ENCODE results near the gene GALNT5. TPM values are rescaled to one million over a fixed set of nuclear protein-coding genes. Genes with fewer than 3 reads are reported as not detected.
"Not testable (repeated sequence)": the region's sequence is repeated elsewhere in the genome, so short reads cannot be mapped to it uniquely, and the experiment has no call there.

GALNT5 gene
- total RNA-seq, 1 donor from 2014 or later, result 2.6 TPM

DNA sequence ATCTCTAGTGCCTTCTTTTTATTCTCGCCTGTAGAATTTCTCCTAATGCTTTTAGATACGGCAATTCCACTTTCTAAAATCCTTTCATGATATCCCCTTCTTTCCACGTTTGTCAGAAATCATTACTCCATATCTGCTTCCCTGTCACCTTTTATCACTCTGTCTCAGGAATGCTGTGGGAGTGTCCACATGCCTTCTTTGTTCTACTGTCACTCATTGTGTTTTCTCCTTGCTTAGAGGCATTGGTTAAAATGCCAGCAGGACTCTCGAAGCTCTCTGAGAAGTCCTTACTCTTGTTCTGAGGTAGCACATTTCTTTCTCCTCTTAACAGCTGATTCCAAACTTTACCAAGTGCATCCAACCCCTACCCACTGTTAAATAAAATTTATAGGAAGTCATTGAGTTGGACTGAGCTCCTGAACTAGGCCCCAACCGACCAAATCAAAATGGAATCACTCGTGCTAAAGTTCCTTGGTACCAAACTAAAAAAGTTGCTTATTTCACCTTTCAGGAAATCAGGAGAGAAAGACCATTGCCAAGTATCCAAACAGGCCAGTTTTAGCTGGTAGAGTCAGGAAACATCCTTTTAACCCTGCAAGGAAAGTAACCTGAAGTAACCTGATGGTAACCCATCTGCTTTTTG lies 10.6 kb upstream of the GALNT5 start:
- DNase-seq (ENCODE audit: extremely low read depth, low read depth, low spot score), result no peak

DNA sequence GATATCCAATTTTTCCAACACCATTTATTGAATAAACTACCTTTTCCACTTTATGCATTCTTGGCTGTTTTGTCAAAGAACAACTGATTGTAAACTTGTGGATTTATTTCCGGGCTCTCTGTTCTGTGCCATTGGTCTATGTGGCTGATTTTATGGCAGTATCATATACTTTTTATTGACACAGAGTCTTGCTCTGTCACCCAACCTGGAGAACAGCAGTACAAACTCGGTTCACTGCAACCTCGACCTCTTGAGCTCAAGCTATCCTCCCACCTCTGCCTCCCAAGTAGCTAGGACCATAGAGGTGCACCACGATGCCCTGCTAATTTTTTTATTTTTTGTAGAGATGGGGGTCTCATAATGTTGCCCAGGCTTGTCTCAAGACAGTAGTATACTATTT lies 6.7 kb upstream of the GALNT5 start:
- DNase-seq (ENCODE audit: extremely low read depth, low read depth, low spot score), result no peak

DNA sequence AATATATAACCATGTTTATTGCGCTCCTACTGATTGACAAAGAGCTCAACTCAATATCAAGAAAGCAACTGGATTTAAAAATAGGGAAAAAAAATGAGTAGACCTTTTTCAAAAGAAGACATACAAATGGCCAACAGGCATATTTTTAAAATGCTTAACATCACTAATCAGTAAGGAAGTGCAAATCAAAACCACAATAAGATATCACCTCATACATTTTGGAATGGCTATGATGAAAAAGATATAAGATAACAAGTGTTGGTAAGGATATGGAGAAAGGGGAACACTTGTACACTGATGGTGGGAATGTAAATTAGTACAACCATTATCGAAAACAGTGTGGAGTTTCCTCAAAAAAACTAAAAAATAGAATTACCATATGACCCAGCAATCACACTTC lies 5.6 kb upstream of the GALNT5 start:
- no peak for DNase-seq (ENCODE audit: extremely low read depth, low read depth, low spot score)

DNA sequence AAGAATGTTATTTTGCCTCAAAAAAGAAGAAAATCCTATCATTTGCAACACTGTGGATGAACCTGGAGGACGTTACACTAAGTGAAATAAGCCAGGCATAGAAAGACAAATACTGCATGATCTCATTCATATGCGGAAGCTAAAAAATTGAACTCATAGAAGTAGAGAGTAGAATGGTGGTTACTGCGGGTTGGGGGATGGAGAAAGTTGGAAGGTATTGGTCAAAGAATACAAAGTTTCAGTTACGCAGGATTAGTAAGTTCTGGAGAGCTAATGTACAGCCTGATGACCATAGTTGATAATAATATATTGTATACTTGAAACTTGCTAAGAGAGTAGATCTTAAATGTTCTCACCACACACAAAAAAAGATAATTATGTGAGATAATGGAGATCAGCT lies 5.0 kb upstream of the GALNT5 start:
- no peak for DNase-seq (ENCODE audit: extremely low read depth, low read depth, low spot score)

DNA sequence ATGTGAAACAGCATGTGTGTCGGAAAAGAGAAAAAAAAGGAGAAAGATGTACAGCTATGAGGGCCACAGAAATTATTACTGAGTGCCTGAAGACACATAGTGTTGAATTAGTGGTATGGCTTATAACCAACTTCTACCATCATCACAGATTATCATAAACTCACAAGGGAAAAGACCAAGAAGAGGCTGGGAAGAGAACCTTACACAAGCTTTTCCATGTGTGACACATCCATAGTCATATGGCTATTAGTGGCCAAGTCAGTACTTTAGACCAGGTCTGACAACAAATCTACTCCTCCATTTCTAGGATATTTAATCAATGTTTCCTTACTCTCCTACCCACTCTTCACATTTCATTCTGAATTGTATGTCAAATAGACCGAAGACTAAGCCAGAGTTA lies 3.5 kb upstream of the GALNT5 start:
- no peak for DNase-seq (ENCODE audit: extremely low read depth, low read depth, low spot score)

DNA sequence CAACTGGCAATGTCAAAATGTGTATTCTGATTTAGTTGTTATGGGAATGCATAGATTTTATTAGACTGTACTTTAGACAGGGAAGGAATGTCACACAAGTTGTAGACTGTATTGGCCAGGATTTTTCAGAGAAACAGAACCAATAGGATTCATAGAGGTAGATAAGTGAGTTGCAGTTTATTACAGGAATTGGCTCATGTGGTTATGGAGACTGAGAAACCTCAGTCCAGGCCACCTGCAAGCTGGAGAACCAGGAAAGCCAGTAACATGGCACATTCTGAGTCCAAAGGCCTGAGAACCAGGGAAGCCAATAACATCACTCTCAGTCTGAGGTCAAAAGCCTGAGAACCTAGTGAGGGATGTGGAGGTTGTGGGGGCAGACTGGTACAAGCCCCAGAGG lies 1.8 kb upstream of the GALNT5 start:
- DNase-seq (ENCODE audit: extremely low read depth, low read depth, low spot score), result no peak

DNA sequence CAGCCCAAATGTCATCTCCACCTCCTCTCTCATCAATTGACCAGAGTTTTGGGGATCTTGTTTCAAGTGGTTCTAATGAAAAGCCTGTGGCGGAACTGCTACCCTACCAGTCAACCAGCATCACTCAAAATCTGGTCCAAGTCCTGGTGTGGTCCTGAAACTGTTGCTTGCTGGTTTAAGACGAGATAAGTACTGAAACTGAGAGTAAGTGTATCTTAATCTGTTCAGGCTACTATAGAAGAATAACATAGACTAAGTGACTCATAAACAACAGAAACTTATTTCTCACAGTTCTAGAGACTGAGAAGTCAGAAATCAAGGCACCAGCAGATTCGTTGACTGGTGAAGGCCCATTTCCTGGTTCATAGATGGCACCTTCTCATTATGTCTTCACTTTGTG lies 879 bp upstream of the GALNT5 start:
- DNase-seq (ENCODE audit: extremely low read depth, low read depth, low spot score), result no peak

DNA sequence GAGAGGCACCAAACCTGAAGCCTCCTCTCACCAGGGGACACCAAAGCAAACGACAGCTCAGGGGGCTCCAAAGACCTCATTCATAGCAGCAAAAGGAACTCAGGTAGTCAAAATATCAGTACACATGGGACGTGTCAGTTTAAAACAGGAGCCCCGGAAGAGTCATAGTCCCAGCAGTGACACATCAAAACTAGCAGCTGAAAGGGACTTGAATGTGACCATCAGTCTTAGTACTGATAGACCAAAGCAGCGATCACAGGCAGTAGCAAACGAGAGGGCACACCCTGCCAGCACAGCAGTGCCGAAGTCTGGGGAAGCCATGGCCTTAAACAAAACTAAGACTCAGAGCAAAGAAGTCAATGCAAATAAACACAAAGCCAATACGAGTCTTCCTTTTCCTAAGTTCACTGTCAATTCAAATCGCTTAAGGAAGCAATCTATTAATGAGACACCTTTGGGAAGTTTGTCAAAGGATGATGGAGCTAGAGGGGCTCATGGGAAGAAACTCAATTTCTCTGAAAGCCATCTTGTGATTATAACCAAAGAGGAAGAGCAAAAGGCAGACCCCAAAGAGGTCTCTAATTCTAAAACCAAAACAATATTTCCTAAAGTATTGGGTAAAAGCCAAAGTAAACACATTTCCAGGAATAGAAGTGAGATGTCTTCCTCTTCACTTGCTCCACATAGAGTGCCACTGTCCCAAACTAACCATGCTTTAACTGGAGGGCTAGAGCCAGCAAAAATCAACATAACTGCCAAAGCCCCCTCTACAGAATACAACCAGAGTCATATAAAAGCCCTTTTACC lies 1.2 kb downstream of the GALNT5 start:
- no peak for DNase-seq (ENCODE audit: extremely low read depth, low read depth, low spot score)

DNA sequence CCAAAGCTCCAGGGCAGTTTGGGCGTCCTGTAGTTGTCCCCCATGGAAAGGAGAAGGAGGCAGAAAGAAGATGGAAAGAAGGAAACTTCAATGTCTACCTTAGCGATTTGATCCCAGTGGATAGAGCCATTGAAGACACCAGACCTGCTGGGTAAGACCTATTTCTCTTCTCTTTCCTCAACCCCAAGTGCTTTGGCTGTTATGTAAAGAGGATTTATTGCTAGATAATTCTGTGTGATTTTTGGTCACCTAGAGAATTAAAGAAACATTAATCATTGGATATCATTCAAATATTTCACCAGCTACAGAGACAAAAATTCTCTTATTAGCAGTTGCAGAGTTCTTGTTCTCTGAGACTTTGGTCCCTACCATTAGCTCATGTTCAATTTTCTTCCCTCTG lies 1.9 kb downstream of the GALNT5 start:
- no peak for DNase-seq (ENCODE audit: extremely low read depth, low read depth, low spot score)

DNA sequence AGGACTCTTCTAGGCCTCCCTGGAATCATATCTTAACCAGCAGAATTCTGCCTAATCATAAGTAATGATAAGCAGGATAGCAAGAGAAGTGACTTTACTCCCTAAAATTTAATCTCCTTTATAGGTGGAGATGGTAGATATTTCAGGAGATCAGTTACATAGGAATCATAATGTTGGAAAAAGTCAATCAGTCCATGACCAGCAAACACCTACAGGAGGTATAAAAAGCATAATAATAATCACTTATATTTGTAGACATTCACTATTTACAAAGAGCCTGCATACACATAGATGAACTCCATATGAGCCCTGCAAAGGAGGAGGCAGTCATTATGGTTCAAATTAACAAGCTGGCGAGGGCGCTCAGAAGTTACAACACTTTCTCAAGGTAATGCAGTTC lies 2.5 kb downstream of the GALNT5 start:
- DNase-seq (ENCODE audit: extremely low read depth, low read depth, low spot score), result no peak

DNA sequence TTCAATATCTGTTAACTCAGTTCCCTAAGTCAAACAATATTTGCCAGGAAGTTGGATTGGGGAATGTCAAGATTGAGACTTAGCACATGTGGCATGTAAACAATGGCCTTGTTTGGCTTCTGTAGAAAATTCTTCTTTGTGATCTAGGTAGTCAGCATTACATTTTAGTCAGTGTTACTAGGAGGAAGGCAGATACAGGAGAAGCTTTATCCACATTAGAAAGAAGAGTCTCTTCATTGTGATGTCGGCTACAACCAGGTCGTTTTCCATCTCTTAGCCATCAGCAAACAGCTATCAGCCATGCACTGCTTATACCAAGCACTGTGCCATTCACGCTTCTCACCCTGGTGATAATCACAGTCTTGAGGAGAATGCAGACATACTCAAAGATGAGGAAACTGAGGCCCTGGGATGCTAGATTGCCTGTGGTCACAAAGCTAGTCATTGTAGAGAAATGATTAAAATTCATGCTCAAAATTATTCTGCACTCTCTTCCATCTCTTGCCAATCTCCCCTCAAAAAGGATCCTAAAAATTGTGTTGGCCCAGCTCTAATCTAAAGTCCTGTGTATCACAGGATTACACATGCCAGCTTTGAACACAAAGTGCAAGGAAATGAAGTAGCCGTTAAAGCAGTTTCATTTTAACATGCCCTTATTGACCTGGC lies 3.2 kb downstream of the GALNT5 start:
- DNase-seq (ENCODE audit: extremely low read depth, low read depth, low spot score), result no peak

DNA sequence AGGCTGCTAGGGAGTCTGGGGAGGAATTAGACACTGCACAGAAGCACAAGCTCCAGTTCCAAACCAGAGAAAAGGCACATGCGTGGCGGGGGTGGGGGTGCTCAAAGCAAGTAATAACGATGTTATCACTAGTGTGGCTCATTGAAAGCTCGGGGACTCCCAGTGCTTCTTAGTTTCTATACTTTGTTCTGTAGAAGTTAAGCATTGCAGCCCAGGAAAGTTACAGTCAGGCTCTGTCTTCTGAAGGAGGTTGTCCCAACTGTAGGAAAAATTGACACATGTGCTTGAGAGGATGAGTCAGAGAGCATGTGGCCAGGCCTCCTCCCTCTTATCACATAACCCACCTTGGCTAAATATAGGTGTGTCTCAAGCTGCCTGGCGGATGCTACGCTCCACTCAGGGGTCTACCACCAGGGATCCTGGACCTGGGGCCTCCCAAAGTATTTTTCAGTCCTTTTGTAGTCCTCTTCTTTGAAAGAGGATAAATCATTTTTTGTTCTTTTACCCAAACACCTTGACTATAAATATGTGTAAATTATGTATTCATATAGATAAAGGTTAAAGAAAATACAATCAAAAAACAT lies 3.8 kb downstream of the GALNT5 start:
- no peak for DNase-seq (ENCODE audit: extremely low read depth, low read depth, low spot score)

DNA sequence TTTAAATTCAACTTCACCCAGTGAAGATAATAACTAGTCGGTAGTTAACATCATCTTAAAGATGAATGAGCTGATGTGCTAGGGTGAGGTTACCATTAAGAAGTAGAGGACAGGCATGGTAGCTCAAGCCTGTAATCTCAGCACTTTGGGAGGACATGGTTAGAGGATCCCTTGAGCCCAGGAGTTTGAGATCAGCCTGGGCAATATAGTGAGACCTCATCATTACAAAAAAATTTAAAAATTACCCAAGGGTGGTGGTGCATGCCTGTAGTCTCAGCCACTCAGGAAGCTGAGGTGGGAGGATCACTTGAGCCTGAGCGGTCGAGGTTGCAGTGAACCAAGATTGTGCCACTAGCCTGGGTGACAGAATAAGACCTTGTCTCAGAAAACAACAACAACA lies 4.7 kb downstream of the GALNT5 start:
- no peak for DNase-seq (ENCODE audit: extremely low read depth, low read depth, low spot score)

DNA sequence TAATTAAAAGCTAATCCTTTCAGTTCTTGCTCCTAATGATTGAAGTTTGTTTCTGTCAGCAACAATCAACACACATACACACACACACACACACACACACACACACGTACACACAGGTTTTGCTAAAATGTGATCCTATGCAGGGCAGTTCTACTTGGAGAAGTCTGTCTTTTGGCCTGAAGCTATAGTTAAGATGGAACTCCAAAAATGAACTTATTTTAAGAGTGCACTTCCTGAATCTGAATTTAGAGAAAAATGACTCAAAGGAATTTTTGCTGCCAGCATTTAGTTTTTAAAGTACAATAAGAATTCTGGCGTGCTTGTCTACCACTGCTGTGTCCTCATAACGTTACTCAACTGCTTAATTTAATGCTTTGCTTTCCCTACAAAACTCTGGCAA lies 6.6 kb downstream of the GALNT5 start:
- DNase-seq (ENCODE audit: extremely low read depth, low read depth, low spot score), result no peak

DNA sequence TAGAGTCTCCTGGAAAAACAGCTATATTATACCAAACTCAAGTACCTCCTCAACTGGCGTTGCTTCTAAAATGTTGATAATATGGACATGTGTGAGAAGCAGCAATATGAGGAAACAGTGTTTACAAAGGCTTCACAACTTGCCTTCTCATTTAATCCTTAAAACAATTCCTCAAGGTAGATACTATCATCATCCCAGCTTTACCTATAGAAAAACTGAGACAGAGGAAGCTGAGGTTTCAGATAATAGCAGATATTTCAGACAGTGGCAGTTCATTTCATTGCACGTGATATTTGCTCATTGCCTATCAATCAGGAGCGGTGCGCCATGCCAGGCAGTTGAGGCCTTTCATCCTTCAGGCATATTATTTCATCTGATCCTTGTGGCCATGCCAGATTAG lies 8.3 kb downstream of the GALNT5 start:
- DNase-seq (ENCODE audit: extremely low read depth, low read depth, low spot score), result no peak

DNA sequence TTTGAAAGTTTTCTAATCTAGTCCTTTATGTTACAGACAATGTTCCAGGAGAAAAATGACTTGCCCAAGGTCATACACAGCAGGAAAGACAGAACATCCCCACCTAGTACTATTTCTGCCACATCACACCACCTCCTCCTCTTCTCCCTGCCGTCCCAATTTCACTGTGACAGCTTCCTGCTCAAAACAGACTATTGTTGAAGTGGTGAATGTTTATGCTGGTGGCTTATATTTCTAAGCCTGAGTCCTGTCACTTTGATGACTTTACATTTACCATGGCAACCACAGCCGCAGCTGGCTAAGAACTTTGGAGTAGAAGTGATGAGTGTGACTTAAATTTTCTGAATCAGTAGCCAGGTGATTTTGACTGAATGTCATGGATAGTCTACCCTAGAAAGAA lies 10.0 kb downstream of the GALNT5 start:
- no peak for DNase-seq (ENCODE audit: extremely low read depth, low read depth, low spot score)

DNA sequence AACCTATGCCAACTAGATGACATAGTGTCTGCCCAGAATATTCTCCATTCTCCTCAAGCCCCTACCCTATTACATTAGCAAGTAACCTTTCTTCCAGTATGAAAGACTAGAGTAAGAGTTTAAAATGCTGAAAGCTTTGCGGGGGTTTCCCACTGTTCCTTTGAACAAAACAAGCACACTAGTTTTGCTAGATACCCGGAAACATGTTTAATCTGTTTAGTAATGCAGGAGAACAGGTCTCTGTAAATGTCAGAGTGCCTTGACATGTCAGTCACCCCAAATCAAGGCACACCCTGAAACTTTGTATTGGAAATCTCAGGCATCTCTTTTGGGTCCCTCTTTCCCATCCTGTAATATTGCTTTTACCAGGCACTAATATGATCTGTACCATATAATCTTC lies 11.6 kb downstream of the GALNT5 start:
- no peak for DNase-seq (ENCODE audit: extremely low read depth, low read depth, low spot score)

DNA sequence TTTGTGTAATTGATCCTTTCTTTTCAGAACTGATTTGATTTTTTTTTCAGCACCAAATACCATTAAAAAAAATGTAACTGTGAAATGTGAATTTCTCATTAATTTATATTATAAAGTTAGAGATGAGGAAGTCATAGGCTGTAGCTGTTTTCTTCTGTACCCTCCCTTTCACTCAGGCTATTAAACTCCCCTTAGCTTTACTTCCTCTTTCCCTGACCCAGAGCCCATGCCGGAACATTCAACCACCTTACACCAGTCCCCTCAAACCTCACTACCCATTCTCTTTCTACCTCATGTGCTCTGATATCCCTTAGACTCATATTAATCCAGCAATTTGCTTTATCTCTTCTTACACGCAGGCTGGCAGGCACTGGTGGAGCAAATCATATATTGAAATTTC lies 12.4 kb downstream of the GALNT5 start:
- DNase-seq (ENCODE audit: extremely low read depth, low read depth, low spot score), result no peak

DNA sequence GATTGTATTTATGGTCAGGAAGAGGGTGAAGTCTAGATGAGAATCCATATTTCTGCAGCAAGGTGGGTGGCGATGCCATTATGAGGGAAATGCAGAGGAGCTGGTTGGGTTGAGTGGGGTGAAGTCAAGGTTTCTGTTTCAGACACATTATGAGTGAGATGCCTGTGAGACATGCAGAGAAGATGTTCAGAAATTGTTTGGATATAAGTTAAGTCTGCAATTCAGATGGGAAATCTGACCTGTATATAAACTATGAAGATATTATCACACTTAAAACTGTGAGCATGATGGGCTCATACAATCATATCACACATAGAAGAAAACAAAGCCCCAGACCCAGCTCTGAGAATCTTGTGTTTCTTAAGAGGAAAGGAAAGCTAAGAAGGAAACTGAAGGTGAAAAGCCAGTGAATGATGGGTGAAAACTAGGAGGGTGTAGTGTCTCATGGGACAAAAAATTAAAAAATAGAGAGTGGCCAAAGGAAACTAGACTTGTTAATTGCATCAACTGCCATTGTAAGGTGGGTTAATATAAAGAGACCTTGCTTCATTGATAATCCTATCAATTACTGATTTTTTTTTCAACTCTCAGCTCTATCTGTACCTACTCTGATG lies 14.2 kb downstream of the GALNT5 start:
- no peak for DNase-seq (ENCODE audit: extremely low read depth, low read depth, low spot score)

DNA sequence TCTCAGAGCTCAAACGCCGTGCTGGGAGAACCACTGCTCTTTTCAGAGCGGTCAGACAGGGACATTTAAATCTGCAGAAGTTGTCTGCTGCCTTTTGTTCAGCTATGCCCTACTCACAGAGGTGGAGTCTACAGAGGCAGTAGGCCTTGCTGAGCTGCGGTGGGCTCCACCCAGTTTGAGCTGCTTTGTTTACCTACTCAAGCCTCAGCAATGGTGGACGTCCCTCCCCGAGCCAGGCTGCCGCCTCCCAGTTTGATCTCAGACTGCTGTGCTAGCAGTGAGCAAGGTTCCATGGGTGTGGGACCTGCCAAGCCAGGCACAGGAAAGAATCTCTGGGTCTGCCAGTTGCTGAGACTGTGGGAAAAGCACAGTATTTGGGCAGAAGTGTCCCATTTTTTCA lies 21.8 kb downstream of the GALNT5 start:
- DNase-seq (ENCODE audit: extremely low read depth, low read depth, low spot score), result not testable (repeated sequence)

DNA sequence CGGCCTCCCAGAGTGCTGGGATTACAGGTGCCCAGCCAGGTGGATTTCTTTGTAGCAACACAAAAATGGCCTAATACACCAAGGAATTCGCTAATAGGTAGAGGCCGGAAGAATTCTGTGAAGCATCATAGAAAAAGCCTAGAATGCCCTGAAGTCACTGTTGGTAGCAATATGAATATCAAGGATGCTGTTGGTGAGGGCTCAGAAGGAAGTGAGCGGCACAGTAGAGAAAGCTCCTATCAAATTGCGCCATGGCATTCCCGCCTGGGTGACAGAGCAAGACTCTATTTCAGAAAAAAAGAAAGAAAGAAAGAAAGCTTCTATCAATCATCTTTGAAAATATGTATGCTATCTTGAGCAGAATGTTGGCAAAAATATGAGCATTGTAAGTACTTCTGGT lies 23.8 kb downstream of the GALNT5 start:
- no peak for DNase-seq (ENCODE audit: extremely low read depth, low read depth, low spot score)

Measured in glomerular endothelial cell (primary cell).